HepG2 (cell line): ENCODE data around the gene ZNF626. TPM values are rescaled to one million over a fixed set of nuclear protein-coding genes. Genes with fewer than 3 reads are reported as not detected.
A peak's percentile ranks its signal among the peaks of the same experiment; 100 is the strongest.

Source experiments
- BRCA1 ChIP-seq: sonication (generic); formaldehyde crosslinking; IDR thresholded peaks from 2 replicates; pipeline ENCODE4 v1.4.0; 2020; ENCODE audit warnings: missing genetic modification reagents
- ELF1 ChIP-seq: sonication (generic); formaldehyde crosslinking; IDR thresholded peaks from 2 replicates; pipeline ENCODE4 v1.4.0; 2020; ENCODE audit warnings: missing genetic modification reagents
- FOXC1 ChIP-seq: sonication (generic); formaldehyde crosslinking; IDR thresholded peaks from 2 replicates; pipeline ENCODE4 v1.8.0; 2022; ENCODE audit warnings: mild to moderate bottlenecking, missing genetic modification reagents, borderline replicate concordance
- HNRNPK ChIP-seq: fragments of 200-400 bp; formaldehyde crosslinking; IDR thresholded peaks from 2 replicates; pipeline ENCODE4 v1.6.1; 2018; ENCODE audit warnings: low read length, low read depth, moderate library complexity, mild to moderate bottlenecking; ENCODE audit not compliant: poor library complexity, severe bottlenecking
- HOXA5 ChIP-seq: sonication (generic); formaldehyde crosslinking; IDR thresholded peaks from 2 replicates; pipeline ENCODE4 v1.4.0; 2020; ENCODE audit warnings: missing genetic modification reagents
- IRX3 ChIP-seq: sonication (generic); formaldehyde crosslinking; IDR thresholded peaks from 2 replicates; pipeline ENCODE4 v1.8.1; 2023; ENCODE audit warnings: mild to moderate bottlenecking, low read depth, missing genetic modification reagents, borderline replicate concordance
- NFRKB ChIP-seq: fragments of 450-650 bp; IDR thresholded peaks from 2 replicates; pipeline ENCODE4 v1.6.1; 2017
- PHB2 ChIP-seq: fragments of 450-650 bp; IDR thresholded peaks from 2 replicates; pipeline ENCODE4 v1.6.1; 2018; ENCODE audit not compliant: partially characterized antibody
- SNAI1 ChIP-seq: sonication (generic); formaldehyde crosslinking; IDR thresholded peaks from 2 replicates; pipeline ENCODE4 v1.5.0; 2020; ENCODE audit warnings: mild to moderate bottlenecking, missing genetic modification reagents, borderline replicate concordance
- SNRNP70 ChIP-seq: fragments of 200-400 bp; formaldehyde crosslinking; IDR thresholded peaks from 2 replicates; pipeline ENCODE4 v1.6.1; 2017; ENCODE audit warnings: mild to moderate bottlenecking, low read depth, low read length, moderate library complexity
- THYN1 ChIP-seq: sonication (generic); formaldehyde crosslinking; IDR thresholded peaks from 2 replicates; pipeline ENCODE4 v1.8.1; 2023; ENCODE audit warnings: low read depth, mild to moderate bottlenecking, moderate library complexity, missing genetic modification reagents, borderline replicate concordance
- ZFX ChIP-seq: sonication (generic); formaldehyde crosslinking; IDR thresholded peaks from 2 replicates; pipeline ENCODE4 v1.4.0; 2020; ENCODE audit warnings: mild to moderate bottlenecking, low read depth, missing genetic modification reagents, moderate library complexity
- ZFYVE20 ChIP-seq: sonication (generic); formaldehyde crosslinking; IDR thresholded peaks from 2 replicates; pipeline ENCODE4 v1.8.0; 2023; ENCODE audit warnings: low read depth, mild to moderate bottlenecking, moderate library complexity, missing genetic modification reagents, borderline replicate concordance
- ZNF343 ChIP-seq: sonication (generic); formaldehyde crosslinking; IDR thresholded peaks from 2 replicates; pipeline ENCODE4 v1.4.0; 2020; ENCODE audit warnings: mild to moderate bottlenecking, missing genetic modification reagents
- ZNF557 ChIP-seq: sonication (generic); formaldehyde crosslinking; IDR thresholded peaks from 2 replicates; pipeline ENCODE4 v1.4.0; 2020; ENCODE audit warnings: missing genetic modification reagents
- ZNF605 ChIP-seq: sonication (generic); formaldehyde crosslinking; IDR thresholded peaks from 2 replicates; pipeline ENCODE4 v1.8.0; 2022; ENCODE audit warnings: mild to moderate bottlenecking, missing genetic modification reagents
- ZNF615 ChIP-seq: sonication (generic); formaldehyde crosslinking; IDR thresholded peaks from 2 replicates; pipeline ENCODE4 v1.5.0; 2020; ENCODE audit warnings: mild to moderate bottlenecking, missing genetic modification reagents, borderline replicate concordance
- ZNF7 ChIP-seq: IDR thresholded peaks from 2 replicates; pipeline ENCODE4 v1.6.1; 2016; ENCODE audit warnings: missing biosample characterization, missing genetic modification reagents
- ZNF816 ChIP-seq: sonication (generic); formaldehyde crosslinking; IDR thresholded peaks from 2 replicates; pipeline ENCODE4 v1.8.0; 2022; ENCODE audit warnings: missing genetic modification reagents, mild to moderate bottlenecking, borderline replicate concordance
- polyA plus RNA-seq, 8 experiments: library from polyadenylated mRNA; depleted of rRNA in 3 of 8; stranded (reverse) in 7 of 8; unstranded in 1 of 8; fragments of >200 nt; fragmentation: Illumina TruSeq in 4 of 8; extraction: Trizol in 4 of 8; gene quantifications; 2 replicates each; pipeline versions ENCODE4 v1.2.1 to v1.2.3, GENCODE V29; 2011 to 2016; ENCODE audit warnings: low read depth in 4 of 8, missing spikeins in 1 of 8, mixed read lengths in 1 of 8; ENCODE audit not compliant: insufficient read depth in 1 of 8
- total RNA-seq, 5 experiments: library from RNA; depleted of rRNA; stranded (reverse); fragments of >200 nt; fragmentation: Illumina TruSeq; extraction: Trizol; gene quantifications; 2 replicates each; pipeline ENCODE4 v1.2.3, GENCODE V29; 2016; ENCODE audit warnings: low read depth in 1 of 5
- TF ChIP-seq, protein P1 (sequence below): IDR thresholded peaks from 2 replicates; pipeline ENCODE4 v1.6.1; 2016; ENCODE audit warnings: low read depth, control low read depth
- TF ChIP-seq, protein P2 (sequence below): IDR thresholded peaks from 2 replicates; pipeline ENCODE4 v1.6.1; 2016; ENCODE audit warnings: control low read depth
- TF ChIP-seq, protein P3 (sequence below): sonication (generic); formaldehyde crosslinking; IDR thresholded peaks from 2 replicates; pipeline ENCODE4 v1.4.0; 2020; ENCODE audit warnings: mild to moderate bottlenecking, low read depth, missing genetic modification reagents
- TF ChIP-seq, protein P4 (sequence below): sonication (generic); formaldehyde crosslinking; IDR thresholded peaks from 2 replicates; pipeline ENCODE4 v1.5.1; 2020; ENCODE audit warnings: mild to moderate bottlenecking, missing genetic modification reagents, borderline replicate concordance
- TF ChIP-seq, protein P5 (sequence below): sonication (generic); formaldehyde crosslinking; IDR thresholded peaks from 2 replicates; pipeline ENCODE4 v1.9.0; 2021; ENCODE audit warnings: missing genetic modification reagents, borderline replicate concordance

ZNF626 gene
- total and polyA plus RNA-seq, 2 of the 13 experiments (the other 11 are each of a cell fraction or from before 2014, with no cell fraction given), result 3.5 to 4.1 TPM

DNA sequence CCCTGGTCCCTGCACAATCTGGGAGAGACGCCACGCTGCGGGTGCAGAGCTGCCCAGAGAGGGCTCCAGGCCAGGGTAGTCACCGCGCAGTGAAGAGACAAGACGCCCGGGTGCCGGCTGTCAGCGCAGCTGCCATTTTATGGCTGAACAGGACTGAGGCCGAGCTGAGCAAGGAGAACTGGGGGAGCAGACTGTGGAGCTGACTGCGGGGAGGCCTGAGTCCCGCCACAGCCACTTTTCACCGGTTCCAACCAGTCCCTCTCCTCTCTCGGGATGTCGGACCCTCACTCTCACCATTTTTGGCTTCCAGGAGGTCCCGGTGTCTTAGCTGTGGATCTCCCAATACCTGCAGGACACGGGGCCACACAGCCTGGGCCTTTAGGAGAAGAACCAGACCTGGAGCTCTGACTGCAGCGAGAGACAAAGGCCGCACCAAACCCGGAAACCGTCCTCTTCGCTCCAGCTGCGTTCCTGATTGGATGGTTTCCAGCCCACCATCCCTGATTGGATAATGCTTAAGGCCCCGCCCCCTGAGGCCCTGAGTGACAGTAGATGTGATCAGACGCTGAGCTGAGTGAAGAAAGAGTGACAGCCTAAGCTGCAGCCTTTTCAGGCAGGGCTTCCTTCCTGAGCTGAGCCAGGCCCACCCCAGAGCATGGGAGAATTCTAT, at the start of gene ZNF626 (continued):
- TF ChIP-seq, protein P1, sequence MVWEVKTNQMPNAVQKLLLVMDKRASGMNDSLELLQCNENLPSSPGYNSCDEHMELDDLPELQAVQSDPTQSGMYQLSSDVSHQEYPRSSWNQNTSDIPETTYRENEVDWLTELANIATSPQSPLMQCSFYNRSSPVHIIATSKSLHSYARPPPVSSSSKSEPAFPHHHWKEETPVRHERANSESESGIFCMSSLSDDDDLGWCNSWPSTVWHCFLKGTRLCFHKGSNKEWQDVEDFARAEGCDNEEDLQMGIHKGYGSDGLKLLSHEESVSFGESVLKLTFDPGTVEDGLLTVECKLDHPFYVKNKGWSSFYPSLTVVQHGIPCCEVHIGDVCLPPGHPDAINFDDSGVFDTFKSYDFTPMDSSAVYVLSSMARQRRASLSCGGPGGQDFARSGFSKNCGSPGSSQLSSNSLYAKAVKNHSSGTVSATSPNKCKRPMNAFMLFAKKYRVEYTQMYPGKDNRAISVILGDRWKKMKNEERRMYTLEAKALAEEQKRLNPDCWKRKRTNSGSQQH, result 0 out of 2 replicates have a peak, but pooled peaks have one; percentile 34
- TF ChIP-seq ZNF605 (CRISPR knock-in tag) (no peak), SNAI1 (no peak), HNRNPK (no peak), ZNF7 (CRISPR knock-in tag) (no peak), NFRKB (no peak), HOXA5 (CRISPR knock-in tag) (no peak), ZNF615 (CRISPR knock-in tag) (no peak), IRX3 (CRISPR knock-in tag) (no peak), PHB2 (no peak), BRCA1 (CRISPR knock-in tag) (no peak), ZNF343 (CRISPR knock-in tag) (no peak), FOXC1 (CRISPR knock-in tag) (no peak), ZNF816 (CRISPR knock-in tag) (no peak), SNRNP70 (no peak), ELF1 (CRISPR knock-in tag) (peak; percentile 89), THYN1 (CRISPR knock-in tag) (no peak), ZNF557 (no peak), ZFX (peak; percentile 91), ZFYVE20 (no peak)
- TF ChIP-seq, protein P2, sequence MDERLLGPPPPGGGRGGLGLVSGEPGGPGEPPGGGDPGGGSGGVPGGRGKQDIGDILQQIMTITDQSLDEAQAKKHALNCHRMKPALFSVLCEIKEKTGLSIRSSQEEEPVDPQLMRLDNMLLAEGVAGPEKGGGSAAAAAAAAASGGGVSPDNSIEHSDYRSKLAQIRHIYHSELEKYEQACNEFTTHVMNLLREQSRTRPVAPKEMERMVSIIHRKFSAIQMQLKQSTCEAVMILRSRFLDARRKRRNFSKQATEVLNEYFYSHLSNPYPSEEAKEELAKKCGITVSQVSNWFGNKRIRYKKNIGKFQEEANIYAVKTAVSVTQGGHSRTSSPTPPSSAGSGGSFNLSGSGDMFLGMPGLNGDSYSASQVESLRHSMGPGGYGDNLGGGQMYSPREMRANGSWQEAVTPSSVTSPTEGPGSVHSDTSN (CRISPR knock-in tag), result peak; percentile 92
- TF ChIP-seq, protein P3, sequence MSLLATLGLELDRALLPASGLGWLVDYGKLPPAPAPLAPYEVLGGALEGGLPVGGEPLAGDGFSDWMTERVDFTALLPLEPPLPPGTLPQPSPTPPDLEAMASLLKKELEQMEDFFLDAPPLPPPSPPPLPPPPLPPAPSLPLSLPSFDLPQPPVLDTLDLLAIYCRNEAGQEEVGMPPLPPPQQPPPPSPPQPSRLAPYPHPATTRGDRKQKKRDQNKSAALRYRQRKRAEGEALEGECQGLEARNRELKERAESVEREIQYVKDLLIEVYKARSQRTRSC (CRISPR knock-in tag), result no peak
- TF ChIP-seq, protein P4, sequence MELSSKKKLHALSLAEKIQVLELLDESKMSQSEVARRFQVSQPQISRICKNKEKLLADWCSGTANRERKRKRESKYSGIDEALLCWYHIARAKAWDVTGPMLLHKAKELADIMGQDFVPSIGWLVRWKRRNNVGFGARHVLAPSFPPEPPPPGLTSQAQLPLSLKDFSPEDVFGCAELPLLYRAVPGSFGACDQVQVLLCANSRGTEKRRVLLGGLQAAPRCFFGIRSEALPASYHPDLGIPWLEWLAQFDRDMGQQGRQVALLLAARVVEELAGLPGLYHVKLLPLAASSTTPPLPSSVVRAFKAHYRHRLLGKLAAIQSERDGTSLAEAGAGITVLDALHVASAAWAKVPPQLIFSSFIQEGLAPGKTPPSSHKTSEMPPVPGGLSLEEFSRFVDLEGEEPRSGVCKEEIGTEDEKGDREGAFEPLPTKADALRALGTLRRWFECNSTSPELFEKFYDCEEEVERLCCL (CRISPR knock-in tag), result no peak
- TF ChIP-seq, protein P5, sequence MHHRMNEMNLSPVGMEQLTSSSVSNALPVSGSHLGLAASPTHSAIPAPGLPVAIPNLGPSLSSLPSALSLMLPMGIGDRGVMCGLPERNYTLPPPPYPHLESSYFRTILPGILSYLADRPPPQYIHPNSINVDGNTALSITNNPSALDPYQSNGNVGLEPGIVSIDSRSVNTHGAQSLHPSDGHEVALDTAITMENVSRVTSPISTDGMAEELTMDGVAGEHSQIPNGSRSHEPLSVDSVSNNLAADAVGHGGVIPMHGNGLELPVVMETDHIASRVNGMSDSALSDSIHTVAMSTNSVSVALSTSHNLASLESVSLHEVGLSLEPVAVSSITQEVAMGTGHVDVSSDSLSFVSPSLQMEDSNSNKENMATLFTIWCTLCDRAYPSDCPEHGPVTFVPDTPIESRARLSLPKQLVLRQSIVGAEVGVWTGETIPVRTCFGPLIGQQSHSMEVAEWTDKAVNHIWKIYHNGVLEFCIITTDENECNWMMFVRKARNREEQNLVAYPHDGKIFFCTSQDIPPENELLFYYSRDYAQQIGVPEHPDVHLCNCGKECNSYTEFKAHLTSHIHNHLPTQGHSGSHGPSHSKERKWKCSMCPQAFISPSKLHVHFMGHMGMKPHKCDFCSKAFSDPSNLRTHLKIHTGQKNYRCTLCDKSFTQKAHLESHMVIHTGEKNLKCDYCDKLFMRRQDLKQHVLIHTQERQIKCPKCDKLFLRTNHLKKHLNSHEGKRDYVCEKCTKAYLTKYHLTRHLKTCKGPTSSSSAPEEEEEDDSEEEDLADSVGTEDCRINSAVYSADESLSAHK (CRISPR knock-in tag), result no peak
